Sigmoid colon (tissue), 7 donors: ENCODE data around the gene CHST1. TPM values are rescaled to one million over a fixed set of nuclear protein-coding genes. Genes with fewer than 3 reads are reported as not detected.

Experiments
- DNase-seq: peaks from one replicate; pipeline ENCODE4 v3.0.0-alpha.2; 2019
- H3K27ac ChIP-seq, 4 donors: fragments of 200-600 bp; sonication (generic); one replicate each; pipeline ENCODE4 v1.5.1; 2016 to 2019; ENCODE audit warnings: mild to moderate bottlenecking in 1 of 4
- H3K27me3 ChIP-seq, 3 donors: fragments of 200-600 bp; sonication (generic); one replicate each; pipeline ENCODE4 v1.5.1; 2019; ENCODE audit warnings: mild to moderate bottlenecking in 1 of 3
- H3K36me3 ChIP-seq, 4 donors: fragments of 200-600 bp; sonication (generic); one replicate each; pipeline ENCODE4 v1.5.1; 2016 to 2019
- H3K4me1 ChIP-seq, 4 donors: fragments of 200-600 bp; sonication (generic); one replicate each; pipeline ENCODE4 v1.5.1; 2017 to 2019
- H3K4me3 ChIP-seq, 4 donors: fragments of 200-600 bp; sonication (generic); one replicate each; pipeline ENCODE4 v1.5.1; 2017 to 2019; ENCODE audit warnings: mild to moderate bottlenecking in 2 of 4, moderate library complexity in 1 of 4
- H3K9me3 ChIP-seq, 4 donors: fragments of 200-600 bp in 3 of 4; sonication (generic) in 3 of 4; one replicate each; pipeline versions ENCODE4 v1.5.1 to v1.6.1; 2013 to 2019
- CTCF ChIP-seq, 4 experiments: fragments of 450-650 bp in 3 of 4; fragments of 200-600 bp in 1 of 4; IDR thresholded peaks; one replicate each; pipeline ENCODE4 v1.5.1; 2016 to 2019; ENCODE audit warnings: antibody characterized with exemption in 4 of 4, mild to moderate bottlenecking in 3 of 4, moderate library complexity in 2 of 4
- EP300 ChIP-seq, 4 donors: sonication (generic); formaldehyde crosslinking; IDR thresholded peaks; one replicate each; pipeline ENCODE4 v1.6.1; 2017; ENCODE audit warnings: antibody characterized with exemption in 4 of 4
- POLR2A ChIP-seq, 2 donors: fragments of 450-650 bp; IDR thresholded peaks; one replicate each; pipeline ENCODE4 v1.6.1; 2016; ENCODE audit warnings: antibody characterized with exemption in 2 of 2, mild to moderate bottlenecking in 2 of 2, moderate library complexity in 2 of 2
- POLR2AphosphoS5 ChIP-seq, 4 donors: sonication (generic); formaldehyde crosslinking; IDR thresholded peaks; one replicate each; pipeline ENCODE4 v1.6.1; 2017; ENCODE audit warnings: antibody characterized with exemption in 4 of 4
- WGBS, 2 donors: extraction: QIAGEN DNeasy Blood & Tissue Kit; methylation state at CpG; one replicate each; pipeline ENCODE4 v1.1.7; 2013; 5-methylcytosine and 5-hydroxymethylcytosine counted together
- intact Hi-C: fragments of 100-400 bp; cut with DNase I; formaldehyde crosslinking; loops from one replicate; pipeline ENCODE4 v1.15.1; 2023
- polyA plus RNA-seq, 3 donors: library from polyadenylated mRNA; stranded (reverse); fragments of 200-250 nt; gene quantifications; one replicate each; pipeline ENCODE4 v1.2.3, GENCODE V29; 2013
- total RNA-seq, 4 donors: library from RNA; depleted of rRNA; stranded (reverse); fragments of >200 nt; gene quantifications; one replicate each; pipeline ENCODE4 v1.1.0, GENCODE V29; 2016
- donor health status: healthy with polysubstance abuse.
- donor health status: Bipolar disorder and iron deficiency.
- donor health status: healthy.

CHST1 gene
- total and polyA plus RNA-seq, 7 donors: 0.23 to 1.5 (median 1.2) TPM

GRCh38 chr11:45651156-45651555 is 14.3 kb downstream of the CHST1 start:
- H3K27ac ChIP-seq: no peak overlapping the region
- H3K27me3 ChIP-seq: peaks cover 0 to 22% (median 9%) of the 10 kb centered on the region in 3 donors
- no peaks in the 10 kb centered on the region for H3K9me3 ChIP-seq
- peak; percentile 50 for DNase-seq
- intact Hi-C loops: loop anchor here (5.0 kb wide), 1 partner anchor 121 kb away; no protein-coding TSS in a partner anchor
- 74 to 80% methylated on average over 9 of the region's 9 CpGs for WGBS, 2 donors
- H3K4me3 ChIP-seq: no peak overlapping the region
- TF ChIP-seq POLR2A (IDR thresholded peaks at IDR 0.05) (no peak), EP300 (IDR thresholded peaks at IDR 0.05) (no peak), POLR2AphosphoS5 (IDR thresholded peaks at IDR 0.05) (no peak), CTCF (IDR thresholded peaks at IDR 0.05) (no peak)
- no peaks in the 10 kb centered on the region for H3K36me3 ChIP-seq
- H3K4me1 ChIP-seq: peaks cover 0 to 26% (median 6%) of the 10 kb centered on the region in 4 donors

GRCh38 chr11:45650166-45651095 is 15.0 kb downstream of the CHST1 start:
- TF ChIP-seq CTCF (IDR thresholded peaks at IDR 0.05) (no peak), POLR2A (IDR thresholded peaks at IDR 0.05) (no peak), EP300 (IDR thresholded peaks at IDR 0.05) (no peak), POLR2AphosphoS5 (IDR thresholded peaks at IDR 0.05) (no peak)
- WGBS, 2 donors: 79 to 80% methylated on average over 75 of the region's 75 CpGs
- Histone ChIP-seq H3K4me3 (no peak overlapping the region), H3K4me1 (peaks cover 0 to 22% (median 4%) of the 10 kb centered on the region in 4 donors), H3K9me3 (no peaks in the 10 kb centered on the region), H3K27ac (no peak overlapping the region), H3K27me3 (peaks cover 0 to 16% (median 1%) of the 10 kb centered on the region in 3 donors), H3K36me3 (no peaks in the 10 kb centered on the region)
- intact Hi-C loops: loop anchor here (5.0 kb wide), 1 partner anchor 122 kb away; no protein-coding TSS in a partner anchor
- peak; percentile 50 for DNase-seq

GRCh38 chr11:45649544-45650165 is 15.8 kb downstream of the CHST1 start:
- TF ChIP-seq POLR2AphosphoS5 (IDR thresholded peaks at IDR 0.05) (no peak), POLR2A (IDR thresholded peaks at IDR 0.05) (no peak), CTCF (IDR thresholded peaks at IDR 0.05) (no peak), EP300 (IDR thresholded peaks at IDR 0.05) (no peak)
- Histone ChIP-seq H3K4me1 (peaks cover 0 to 17% (median 2%) of the 10 kb centered on the region in 4 donors), H3K27ac (no peak overlapping the region), H3K9me3 (no peaks in the 10 kb centered on the region), H3K27me3 (peaks cover 0 to 14% (median 0%) of the 10 kb centered on the region in 3 donors), H3K36me3 (no peaks in the 10 kb centered on the region), H3K4me3 (no peak overlapping the region)
- 87% methylated on average over 49 of the region's 49 CpGs for WGBS, 2 donors
- intact Hi-C loops: loop anchor here (5.0 kb wide), 1 partner anchor 123 kb away; no protein-coding TSS in a partner anchor
- no peak for DNase-seq

GRCh38 chr11:45648931-45649330 is 16.5 kb downstream of the CHST1 start:
- 73 to 85% methylated on average over 9 of the region's 9 CpGs for WGBS, 2 donors
- DNase-seq: no peak
- intact Hi-C loops: no loop called here
- TF ChIP-seq POLR2A (IDR thresholded peaks at IDR 0.05): no peak
- no peak for TF ChIP-seq CTCF (IDR thresholded peaks at IDR 0.05)
- TF ChIP-seq EP300 (IDR thresholded peaks at IDR 0.05): no peak
- no peak for TF ChIP-seq POLR2AphosphoS5 (IDR thresholded peaks at IDR 0.05)
- peaks cover 0 to 14% (median 0%) of the 10 kb centered on the region in 3 donors for H3K27me3 ChIP-seq
- H3K27ac ChIP-seq: no peak overlapping the region
- H3K4me3 ChIP-seq: no peak overlapping the region
- peaks cover 0 to 10% (median 2%) of the 10 kb centered on the region in 4 donors for H3K4me1 ChIP-seq
- no peaks in the 10 kb centered on the region for H3K9me3 ChIP-seq
- no peaks in the 10 kb centered on the region for H3K36me3 ChIP-seq
